HS-27A (cell line): ENCODE results near the gene MDH1B.
"Not testable (repeated sequence)": the region's sequence is repeated elsewhere in the genome, so short reads cannot be mapped to it uniquely, and the experiment has no call there.

Experiments
- DNase-seq: peaks from one replicate; pipeline ENCODE4 v3.0.0-alpha.2; 2012; ENCODE audit warnings: low read depth, missing footprints

MDH1B gene

GRCh38 chr2:206766057-206766930 lies 1.2 kb upstream of the MDH1B start:
- no peak for DNase-seq

GRCh38 chr2:206764673-206765241 lies 371 bp downstream of the MDH1B start:
- no peak for DNase-seq

GRCh38 chr2:206756816-206757215 lies 8.3 kb downstream of the MDH1B start:
- DNase-seq, result no peak

- no peak for DNase-seq
Measured at GRCh38 chr2:206740800-206741199, 24.3 kb downstream of the MDH1B start.

GRCh38 chr2:206739271-206739670 lies 25.9 kb downstream of the MDH1B start:
- DNase-seq, result no peak

GRCh38 chr2:206736935-206737334 lies 28.2 kb downstream of the MDH1B start:
- no peak for DNase-seq

GRCh38 chr2:206733341-206733740 lies 31.8 kb downstream of the MDH1B start:
- DNase-seq, result no peak

GRCh38 chr2:206728277-206729199 lies 36.6 kb downstream of the MDH1B start:
- DNase-seq, result no peak

GRCh38 chr2:206727287-206727686 lies 37.8 kb downstream of the MDH1B start:
- DNase-seq, result no peak

GRCh38 chr2:206723288-206723687 lies 41.8 kb downstream of the MDH1B start:
- DNase-seq, result no peak

GRCh38 chr2:206721256-206721920 lies 43.7 kb downstream of the MDH1B start:
- DNase-seq, result no peak

GRCh38 chr2:206718296-206718695 lies 46.8 kb downstream of the MDH1B start, which contains the start of gene DYTN:
TSS of gene DYTN (minus strand) at chr2:206718396. CDS start at chr2:206718279, 117 bp downstream.
- DNase-seq, result no peak

GRCh38 chr2:206716623-206717022 lies 48.5 kb downstream of the MDH1B start:
- DNase-seq, result no peak

- DNase-seq, result not testable (repeated sequence)
Measured at GRCh38 chr2:206715183-206715582, 49.9 kb downstream of the MDH1B start.

GRCh38 chr2:206713746-206714145 lies 51.4 kb downstream of the MDH1B start:
- no peak for DNase-seq

- DNase-seq, result no peak
Measured at GRCh38 chr2:206708286-206708685, 56.8 kb downstream of the MDH1B start.

GRCh38 chr2:206707164-206707701 lies 57.9 kb downstream of the MDH1B start:
- no peak for DNase-seq

GRCh38 chr2:206701952-206702605 lies 63.0 kb downstream of the MDH1B start:
- DNase-seq, result no peak

GRCh38 chr2:206700156-206700555 lies 65.0 kb downstream of the MDH1B start:
- no peak for DNase-seq

GRCh38 chr2:206698811-206699210 lies 66.3 kb downstream of the MDH1B start:
- DNase-seq, result no peak

- DNase-seq, result no peak
Measured at GRCh38 chr2:206696910-206697309, 68.2 kb downstream of the MDH1B start.
